Measurements from ENCODE around the gene BCL2.

BCL2 gene

DNA sequence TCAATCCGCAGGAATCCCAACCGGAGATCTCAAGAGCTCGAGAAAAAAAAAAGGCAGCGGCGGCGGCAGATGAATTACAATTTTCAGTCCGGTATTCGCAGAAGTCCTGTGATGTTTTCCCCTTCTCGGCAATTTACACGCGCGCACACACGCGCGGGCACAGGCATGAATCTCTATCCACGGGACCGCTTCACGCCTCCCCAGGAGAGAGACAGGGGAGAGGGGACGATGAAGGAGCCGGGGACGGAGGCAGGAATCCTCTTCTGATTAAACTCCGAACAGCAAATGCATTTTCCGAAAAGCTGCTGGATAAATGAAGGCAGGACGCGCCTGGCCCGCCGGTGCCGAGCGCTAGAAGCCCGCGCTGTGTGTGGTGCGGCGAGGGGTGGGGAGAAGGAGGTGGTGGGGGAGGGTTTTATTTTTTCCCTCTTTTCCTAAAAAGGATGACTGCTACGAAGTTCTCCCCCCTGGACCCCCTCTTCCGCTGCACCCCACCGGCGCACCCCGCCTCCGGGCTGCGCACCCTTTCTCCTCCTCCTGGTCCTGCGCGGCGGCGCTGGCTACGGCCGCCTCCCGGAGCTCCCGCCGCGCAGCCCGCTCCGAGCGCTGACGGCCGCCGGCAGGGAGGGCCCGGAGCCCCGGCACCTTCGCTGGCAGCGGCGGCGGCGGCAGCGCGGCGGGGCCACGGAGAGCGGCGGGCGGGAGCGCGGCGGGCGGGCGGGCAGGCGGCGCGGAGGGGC lies at the start of gene BCL2:
Gene BCL2 (minus strand): TSS at position 387 of the 740 bp plus-strand sequence.
- ChIA-PET CTCF (interaction anchor here (0.6 kb wide), 2 partner anchors 48 to 117 kb away, joined by 3 read pairs; no protein-coding TSS in a partner anchor), POLR2A (ENCODE audit: low non-redundant PET) (no interaction called here)
- TF ChIP-seq, protein P1, sequence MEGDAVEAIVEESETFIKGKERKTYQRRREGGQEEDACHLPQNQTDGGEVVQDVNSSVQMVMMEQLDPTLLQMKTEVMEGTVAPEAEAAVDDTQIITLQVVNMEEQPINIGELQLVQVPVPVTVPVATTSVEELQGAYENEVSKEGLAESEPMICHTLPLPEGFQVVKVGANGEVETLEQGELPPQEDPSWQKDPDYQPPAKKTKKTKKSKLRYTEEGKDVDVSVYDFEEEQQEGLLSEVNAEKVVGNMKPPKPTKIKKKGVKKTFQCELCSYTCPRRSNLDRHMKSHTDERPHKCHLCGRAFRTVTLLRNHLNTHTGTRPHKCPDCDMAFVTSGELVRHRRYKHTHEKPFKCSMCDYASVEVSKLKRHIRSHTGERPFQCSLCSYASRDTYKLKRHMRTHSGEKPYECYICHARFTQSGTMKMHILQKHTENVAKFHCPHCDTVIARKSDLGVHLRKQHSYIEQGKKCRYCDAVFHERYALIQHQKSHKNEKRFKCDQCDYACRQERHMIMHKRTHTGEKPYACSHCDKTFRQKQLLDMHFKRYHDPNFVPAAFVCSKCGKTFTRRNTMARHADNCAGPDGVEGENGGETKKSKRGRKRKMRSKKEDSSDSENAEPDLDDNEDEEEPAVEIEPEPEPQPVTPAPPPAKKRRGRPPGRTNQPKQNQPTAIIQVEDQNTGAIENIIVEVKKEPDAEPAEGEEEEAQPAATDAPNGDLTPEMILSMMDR (conservative IDR thresholded peaks at IDR 0.05; ENCODE audit: low read depth), result no peak
- DNase-seq (ENCODE audit: low spot score), result peak; percentile 25
- H3K27ac ChIP-seq, result peak within 1 kb of the TSS; percentile 80

DNA sequence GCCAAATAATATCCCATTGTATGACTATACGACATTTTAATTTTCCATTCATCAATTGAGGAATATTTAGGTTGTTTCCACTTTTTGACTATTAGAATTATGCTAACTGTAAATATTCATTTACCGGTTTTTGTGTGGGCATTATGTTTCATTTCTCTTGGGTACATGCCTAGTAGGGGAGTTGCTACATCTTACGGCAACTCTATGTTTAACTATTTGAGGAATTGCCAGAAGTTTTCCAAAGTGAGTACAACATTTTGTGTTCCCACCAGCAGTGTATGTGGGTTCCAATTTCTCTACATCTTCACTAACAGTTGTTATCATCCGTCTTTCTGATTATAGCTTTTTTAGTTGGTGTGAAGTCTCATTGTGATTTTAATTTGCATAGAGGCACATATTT lies 49.0 kb upstream of the BCL2 start:
- POLR2A ChIA-PET (ENCODE audit: low non-redundant PET), result no interaction called here
- no peak for DNase-seq (ENCODE audit: low spot score)
- CTCF ChIA-PET, result no interaction called here
- H3K27ac ChIP-seq, result no peak overlapping the region
- TF ChIP-seq, protein P1 (conservative IDR thresholded peaks at IDR 0.05; ENCODE audit: low read depth), result no peak

DNA sequence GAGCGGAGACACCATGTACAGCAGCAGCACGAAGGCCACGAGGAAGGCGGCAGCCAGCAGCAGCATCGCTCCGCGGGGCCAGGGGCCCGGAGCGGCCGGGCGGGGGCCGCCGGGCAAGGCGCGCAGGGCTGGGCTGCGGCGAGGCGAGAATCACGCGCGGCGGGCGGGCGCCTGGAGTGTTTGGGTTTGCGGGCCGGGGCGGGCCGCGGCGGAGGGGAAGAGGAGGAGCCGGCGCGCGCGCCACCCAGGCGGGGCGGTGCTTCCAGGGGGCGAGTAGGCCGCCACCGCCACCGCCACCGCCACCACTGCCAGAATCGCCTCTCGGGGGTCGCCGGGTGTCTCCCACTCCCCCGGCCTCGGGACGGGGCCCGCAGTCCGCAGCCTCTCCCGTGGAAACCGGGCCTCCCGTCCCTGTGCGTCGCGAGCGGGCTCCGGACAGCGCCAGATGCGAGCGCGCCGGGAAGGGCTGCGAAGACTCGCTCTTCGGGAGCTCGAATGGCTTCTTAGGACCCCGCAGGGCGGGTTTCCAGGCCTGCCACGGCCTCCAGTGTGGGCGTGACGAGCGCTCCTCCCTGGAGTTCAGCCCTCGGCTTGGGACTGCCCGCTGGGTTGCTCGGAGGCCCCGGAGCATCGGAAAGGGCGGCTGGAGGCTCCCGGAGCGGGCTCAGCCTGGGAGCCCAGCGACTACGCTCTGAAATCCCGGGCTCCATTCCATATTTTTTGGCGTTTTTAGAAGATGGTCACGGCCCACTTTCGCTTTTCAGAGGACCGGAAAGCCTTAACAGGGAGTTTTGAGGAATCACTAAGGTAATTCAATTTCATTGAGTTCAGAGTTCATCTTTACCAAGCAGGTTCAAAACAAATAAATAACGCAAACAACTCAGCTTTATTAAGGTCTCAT lies 47.7 kb upstream of the BCL2 start, which contains the start of gene KDSR:
Gene KDSR (minus strand): TSS at position 154 of the 901 bp plus-strand sequence. CDS start 88 bp downstream, at position 66.
- peak within 1 kb of the TSS; percentile 97 for H3K27ac ChIP-seq
- peak; percentile 92 for DNase-seq (ENCODE audit: low spot score)
- ChIA-PET POLR2A (ENCODE audit: low non-redundant PET) (no interaction called here), CTCF (interaction anchor here (0.6 kb wide), 1 partner anchor 48 kb away, joined by 3 read pairs; the partner anchor contains the start of gene BCL2)
- TF ChIP-seq, protein P1 (conservative IDR thresholded peaks at IDR 0.05; ENCODE audit: low read depth), result no peak

DNA sequence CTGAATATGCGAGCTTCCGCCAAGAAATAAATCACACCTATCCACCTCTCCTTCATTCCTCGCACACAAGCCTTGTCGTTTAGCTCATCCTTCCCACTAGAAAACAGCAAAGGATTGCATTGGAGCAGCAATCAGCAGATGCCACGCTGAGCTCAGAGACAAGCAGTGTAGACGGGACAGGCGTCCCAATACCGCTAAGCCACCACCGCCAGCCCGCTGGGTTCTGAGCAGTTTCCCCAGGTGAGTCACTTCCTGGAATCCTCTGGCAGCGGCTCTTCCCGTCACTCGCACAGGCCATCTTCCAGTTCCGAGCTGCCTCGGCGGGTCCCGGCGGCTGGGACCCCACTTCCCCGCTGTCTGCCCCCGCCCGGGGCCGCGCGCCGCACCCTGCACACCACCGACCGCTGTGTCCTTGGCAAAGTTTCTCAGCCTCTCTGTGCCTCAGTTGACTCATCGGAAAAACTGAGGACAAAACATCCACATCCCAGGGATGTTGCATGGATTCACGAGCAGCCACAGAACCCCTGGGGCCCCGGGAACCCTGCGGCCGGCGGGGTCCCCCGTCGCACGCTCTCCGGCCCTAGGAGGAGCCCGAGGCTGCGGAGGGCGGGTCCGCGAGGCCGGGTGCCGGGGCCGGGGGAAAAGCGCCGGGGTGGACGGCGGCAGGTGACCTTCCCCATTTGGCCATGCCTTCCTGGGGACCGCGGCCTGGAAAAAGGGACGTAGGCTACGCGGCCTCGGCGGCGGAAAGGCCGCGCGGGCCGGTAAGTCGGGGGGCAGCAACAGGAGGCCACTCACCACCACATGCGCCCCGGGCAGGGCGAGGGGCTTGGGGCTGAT lies 46.9 kb upstream of the BCL2 start:
- POLR2A ChIA-PET (ENCODE audit: low non-redundant PET), result interaction anchor here (0.6 to 0.8 kb wide), 2 partner anchors 78 to 99 kb away, joined by 3 read pairs; no protein-coding TSS in a partner anchor
- H3K27ac ChIP-seq, result peak overlapping the region; percentile 97
- TF ChIP-seq, protein P1 (conservative IDR thresholded peaks at IDR 0.05; ENCODE audit: low read depth), result no peak
- peak; percentile 84 for DNase-seq (ENCODE audit: low spot score)
- CTCF ChIA-PET, result no interaction called here

DNA sequence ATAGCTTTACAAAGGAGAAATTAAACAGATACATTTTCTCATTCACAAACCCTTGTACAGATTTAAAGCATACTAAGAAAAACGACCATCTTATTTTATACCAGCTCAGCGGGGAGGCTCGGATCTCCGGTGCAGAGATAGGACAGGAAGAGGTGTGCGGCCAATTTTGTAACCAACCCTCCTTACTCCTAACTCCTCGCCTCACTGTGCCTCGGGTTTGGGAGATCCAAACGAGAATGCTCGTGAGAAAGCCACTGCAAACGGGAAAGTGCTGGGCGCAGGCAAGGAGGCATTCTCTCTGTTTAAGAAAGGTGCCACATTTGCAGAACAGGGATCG lies 46.3 kb upstream of the BCL2 start:
- TF ChIP-seq, protein P1 (conservative IDR thresholded peaks at IDR 0.05; ENCODE audit: low read depth), result no peak
- ChIA-PET POLR2A (ENCODE audit: low non-redundant PET) (interaction anchor here (0.6 to 0.8 kb wide), 2 partner anchors 79 to 99 kb away, joined by 3 read pairs; no protein-coding TSS in a partner anchor), CTCF (no interaction called here)
- DNase-seq (ENCODE audit: low spot score), result no peak
- peak overlapping the region; percentile 97 for H3K27ac ChIP-seq

All from RWPE1 (cell line).